ENCODE results near the gene CLIP1.
"Not testable (repeated sequence)": the region's sequence is repeated elsewhere in the genome, so short reads cannot be mapped to it uniquely, and the experiment has no call there.

Gene CLIP1

DNA sequence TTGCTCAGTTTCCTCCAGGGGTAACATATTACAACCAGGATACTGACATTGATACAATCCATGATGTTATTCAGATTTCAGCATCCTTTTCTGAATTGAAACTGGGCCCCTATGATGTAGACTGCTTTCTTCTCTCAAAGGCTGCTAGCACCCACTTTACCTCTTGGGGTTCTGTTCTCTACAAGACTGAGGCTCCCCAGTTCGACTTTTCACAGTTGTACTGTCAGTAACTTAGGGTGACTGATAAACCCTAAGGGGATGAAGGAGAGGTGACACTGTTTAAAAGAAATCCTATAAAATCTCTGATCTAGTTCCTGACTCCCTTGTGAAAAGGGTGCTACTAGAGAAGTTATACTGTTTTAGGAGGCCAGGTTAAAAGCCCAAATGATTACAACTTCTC, 157.0 kb downstream of the CLIP1 start:
- DNase-seq (ENCODE audit: low read depth) = no peak
- TF ChIP-seq CTCF (IDR thresholded peaks at IDR 0.05; ENCODE audit: low read depth, low read length, missing control alignments) = no peak
- peak overlapping the region; percentile 92 for H3K4me3 ChIP-seq (ENCODE audit: low read depth, low read length)

DNA sequence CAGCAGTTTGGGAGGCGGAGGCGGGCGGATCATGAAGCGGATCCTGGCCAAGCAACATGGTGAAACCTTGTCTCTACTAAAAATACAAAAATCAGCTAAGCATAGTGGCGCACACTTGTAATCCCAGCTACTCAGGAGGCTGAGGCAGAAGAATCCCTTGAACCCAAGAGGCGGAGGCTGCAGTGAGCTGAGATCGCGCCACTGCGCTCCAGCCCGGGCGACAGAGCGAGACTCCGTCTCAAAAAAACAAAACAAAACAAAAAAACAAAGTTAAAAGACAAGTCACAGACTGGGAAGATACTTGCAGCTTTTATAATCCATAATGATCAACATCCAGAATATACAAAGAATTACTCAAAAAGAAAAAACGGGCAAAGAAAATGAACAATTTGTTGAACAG, 161.7 kb downstream of the CLIP1 start:
- H3K4me3 ChIP-seq (ENCODE audit: low read depth, low read length); DNase-seq (ENCODE audit: low read depth): not testable (repeated sequence)

DNA sequence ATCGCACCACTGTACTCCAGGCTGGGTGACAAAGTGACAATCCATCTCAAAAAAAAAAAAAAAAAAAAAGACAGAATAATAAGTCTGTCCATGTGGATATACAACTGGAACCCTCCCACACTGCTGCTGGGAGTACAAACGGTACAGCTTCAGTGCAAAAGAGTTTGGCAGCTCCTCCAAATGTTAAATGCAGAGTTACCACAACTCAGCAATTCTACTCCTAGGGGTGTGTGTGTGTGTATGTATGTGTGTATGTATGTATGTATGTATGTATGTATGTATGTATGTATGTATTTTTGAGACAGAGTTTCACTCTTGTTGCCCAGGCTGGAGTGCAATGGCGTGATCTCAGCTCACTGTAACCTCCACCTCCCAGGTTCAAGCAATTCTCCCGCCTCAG, 163.5 kb downstream of the CLIP1 start:
- not testable (repeated sequence) for DNase-seq (ENCODE audit: low read depth); H3K4me3 ChIP-seq (ENCODE audit: low read depth, low read length)

- not testable (repeated sequence) for DNase-seq (ENCODE audit: low read depth); H3K4me3 ChIP-seq (ENCODE audit: low read depth, low read length)
Observed at GRCh38 chr12:122258462-122258861, 164.0 kb downstream of the CLIP1 start.

DNA sequence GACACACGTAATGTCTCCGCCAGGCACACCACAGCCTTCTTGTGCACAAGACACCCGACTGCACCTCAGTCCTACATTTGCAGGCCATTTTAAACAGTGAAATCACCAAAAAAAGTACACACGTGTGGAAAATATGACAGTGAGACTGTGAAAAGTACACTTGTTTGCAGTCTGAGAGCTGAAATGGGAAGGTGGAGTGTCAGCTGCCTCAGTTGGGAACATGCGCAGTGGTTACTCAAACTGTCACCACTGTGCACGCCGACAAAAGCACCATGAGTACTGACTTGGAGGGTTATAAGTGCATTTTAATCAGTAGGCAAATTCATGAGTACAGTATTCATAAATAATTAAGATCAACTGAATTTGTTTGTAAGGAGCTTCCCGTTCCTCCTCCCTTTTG, 171.9 kb downstream of the CLIP1 start:
- no peak for TF ChIP-seq CTCF (IDR thresholded peaks at IDR 0.05; ENCODE audit: low read depth, low read length, missing control alignments)
- no peak for DNase-seq (ENCODE audit: low read depth)
- no peak overlapping the region for H3K4me3 ChIP-seq (ENCODE audit: low read depth, low read length)

- TF ChIP-seq CTCF (IDR thresholded peaks at IDR 0.05; ENCODE audit: low read depth, low read length, missing control alignments) = no peak
- no peak overlapping the region for H3K4me3 ChIP-seq (ENCODE audit: low read depth, low read length)
- no peak for DNase-seq (ENCODE audit: low read depth)
Observed at GRCh38 chr12:122250047-122250446, 172.4 kb downstream of the CLIP1 start.

GRCh38 chr12:122245553-122245952, 176.9 kb downstream of the CLIP1 start:
- TF ChIP-seq CTCF (IDR thresholded peaks at IDR 0.05; ENCODE audit: low read depth, low read length, missing control alignments) = no peak

GRCh38 chr12:122244565-122245371, 177.7 kb downstream of the CLIP1 start:
- H3K4me3 ChIP-seq (ENCODE audit: low read depth, low read length) = no peak overlapping the region
- DNase-seq (ENCODE audit: low read depth) = no peak
- TF ChIP-seq CTCF (IDR thresholded peaks at IDR 0.05; ENCODE audit: low read depth, low read length, missing control alignments) = no peak

More at GRCh38 chr12:122245553-122245952, 176.9 kb downstream of the CLIP1 start:
- DNase-seq (ENCODE audit: low read depth) = no peak
- no peak overlapping the region for H3K4me3 ChIP-seq (ENCODE audit: low read depth, low read length)

Measured in GM12864 (cell line).